NCI-H526 treated with DMSO at 0.1 percent for 48 hours (cell line): ENCODE data around the gene MAP7.
"Not testable (repeated sequence)": the region's sequence is repeated elsewhere in the genome, so short reads cannot be mapped to it uniquely, and the experiment has no call there.

Source experiments
- DNase-seq: peaks from one replicate; lab custom pipeline; 2025; lab: John Stamatoyannopoulos, UW

The MAP7 gene

GRCh38 chr6:136550330-136551071 lies at the start of gene MAP7:
Gene MAP7, minus strand, starts transcription at chr6:136550422. Its CDS starts 14 bp downstream, at chr6:136550408.
- DNase-seq: peak; percentile 87

DNA sequence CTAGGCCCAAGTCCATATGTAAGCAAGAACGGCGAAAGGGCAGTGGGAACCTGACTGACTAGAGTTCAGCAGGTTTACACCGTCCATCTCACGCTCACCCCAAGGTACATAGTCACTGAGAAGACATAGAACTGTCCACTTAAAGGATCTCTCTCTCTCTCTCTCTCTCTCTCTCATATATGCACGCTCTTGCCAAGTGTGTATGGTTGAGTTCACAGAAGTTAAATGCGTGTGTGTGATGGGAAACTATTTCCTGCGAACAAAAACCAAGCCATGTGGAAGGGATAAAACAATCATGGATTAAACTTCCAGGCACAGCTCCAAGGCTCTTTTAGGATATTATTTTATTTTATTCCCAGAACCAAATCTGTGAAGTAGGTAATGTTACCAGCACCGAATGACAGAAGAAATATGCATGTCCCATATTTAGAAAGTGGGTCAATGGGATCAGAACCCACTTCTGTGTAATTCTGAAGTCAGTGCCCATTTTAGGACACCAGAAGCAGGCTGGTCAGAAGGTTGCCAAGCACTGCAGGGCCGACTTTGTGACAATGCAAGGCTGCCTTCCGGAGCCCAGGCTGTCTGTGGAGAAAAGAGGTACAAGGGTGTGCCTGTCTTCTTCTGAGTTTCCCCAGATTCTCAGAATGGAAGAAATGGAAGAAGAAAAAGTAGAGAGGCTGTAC lies 49.2 kb upstream of the MAP7 start:
- DNase-seq: no peak

DNA sequence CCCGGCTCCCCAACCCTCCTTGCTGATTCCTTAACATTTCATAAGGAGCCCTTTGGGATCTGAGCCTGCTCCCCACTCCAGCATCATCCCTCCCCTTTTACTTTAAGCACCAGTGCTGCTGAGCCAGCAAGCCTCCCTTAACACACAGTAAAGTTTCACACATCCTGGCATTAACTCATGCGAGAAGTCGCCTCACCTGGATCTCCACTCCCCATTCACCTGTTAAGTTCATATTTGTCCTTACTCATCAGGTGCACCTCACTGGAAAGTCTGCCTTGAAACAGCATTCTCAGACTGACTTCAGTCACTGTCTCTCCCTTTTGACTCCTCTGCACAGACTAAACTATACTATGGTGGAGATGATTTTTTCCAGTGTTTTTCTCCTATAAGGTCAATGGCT lies 47.8 kb upstream of the MAP7 start:
- DNase-seq: no peak

DNA sequence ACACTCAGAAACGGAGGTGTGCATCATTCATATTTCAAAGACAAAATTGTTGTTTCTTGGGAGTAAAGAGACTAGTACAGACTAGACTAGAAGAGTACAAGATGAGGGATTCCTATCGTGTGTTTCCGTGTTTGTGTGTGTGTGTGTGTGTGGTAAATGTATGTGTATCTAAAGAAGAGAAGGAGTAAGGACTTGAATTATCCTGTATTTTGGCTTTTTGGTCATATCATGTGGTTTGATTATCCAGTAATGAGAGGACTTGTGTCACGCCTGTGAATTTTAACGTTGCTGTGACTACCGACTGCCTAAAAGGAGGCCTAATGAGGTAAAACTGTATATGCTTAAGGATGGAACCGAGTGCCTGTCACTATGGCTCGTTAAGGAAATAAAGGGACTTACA lies 44.4 kb upstream of the MAP7 start:
- DNase-seq: no peak

DNA sequence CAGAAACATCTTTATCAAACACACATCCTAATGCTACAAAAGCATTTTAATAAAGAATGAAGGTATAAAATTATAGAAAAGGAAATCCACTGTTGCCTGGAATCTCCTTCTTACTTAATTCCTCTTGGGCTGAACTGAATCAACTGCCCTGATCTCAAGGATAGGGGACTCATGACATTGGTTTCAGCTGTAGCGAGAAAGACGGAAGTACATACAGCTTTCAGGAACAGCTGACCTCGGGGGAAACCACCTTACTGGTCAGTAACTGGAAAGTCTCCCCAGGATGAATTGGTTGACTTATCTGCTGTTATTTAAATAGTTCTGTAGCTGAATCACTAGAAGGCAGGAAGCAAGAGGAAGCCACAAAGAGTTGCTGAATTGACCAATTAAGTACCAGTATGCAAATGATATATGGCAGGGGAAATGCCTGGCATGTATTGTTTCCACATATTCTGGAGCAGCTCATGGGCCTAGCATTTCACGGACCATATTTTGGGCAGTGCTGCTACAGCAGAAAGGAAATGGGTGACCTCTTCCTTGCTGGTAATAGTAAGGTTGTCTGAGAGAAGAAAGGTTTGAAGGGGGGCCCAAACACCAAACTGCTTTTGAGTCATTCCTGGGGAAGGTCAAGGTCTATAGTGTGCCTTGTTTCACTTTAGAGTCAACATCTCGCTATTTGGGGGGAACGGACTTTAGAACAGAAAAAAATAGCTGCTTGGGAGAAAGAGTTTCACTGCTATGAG lies 43.7 kb upstream of the MAP7 start:
- no peak for DNase-seq

DNA sequence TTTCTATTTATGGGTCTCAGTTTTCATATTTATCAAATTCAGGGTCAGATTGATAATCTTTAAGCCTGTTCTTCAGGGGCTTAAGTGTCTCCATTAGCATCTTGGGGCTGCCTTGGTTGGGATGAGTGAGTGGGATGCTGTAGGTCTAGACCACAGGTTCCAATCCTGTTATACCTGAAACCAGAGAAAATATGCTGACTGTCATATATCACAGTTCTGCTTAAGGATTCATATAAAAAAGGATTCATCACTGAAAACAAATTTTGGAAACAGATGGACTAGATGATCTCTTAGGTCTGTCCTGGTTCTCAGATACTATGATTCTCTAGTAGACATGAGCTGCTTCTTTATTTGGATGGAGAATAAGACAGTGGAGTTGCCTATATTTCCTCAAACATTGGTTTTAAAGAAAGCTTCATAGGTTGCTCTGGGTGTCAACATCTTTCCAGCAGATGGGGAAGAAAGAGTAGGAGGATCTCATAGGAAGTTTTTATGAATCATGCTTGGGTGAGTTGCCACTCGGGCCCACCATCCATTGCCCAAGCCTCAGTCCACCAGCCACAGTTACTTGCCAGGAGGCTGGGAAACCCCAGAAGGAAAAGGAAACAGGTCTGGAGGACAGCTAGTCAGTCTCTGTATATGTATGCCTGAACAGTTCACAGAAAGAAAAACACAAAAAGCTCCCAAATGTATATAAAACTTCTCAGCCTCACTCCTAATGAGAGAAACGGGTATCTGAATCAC lies 42.9 kb upstream of the MAP7 start:
- no peak for DNase-seq

- DNase-seq: no peak
Observed at GRCh38 chr6:136591617-136592016, 41.4 kb upstream of the MAP7 start.

- DNase-seq: not testable (repeated sequence)
Observed at GRCh38 chr6:136590846-136591245, 40.6 kb upstream of the MAP7 start.

- DNase-seq: no peak
Observed at GRCh38 chr6:136587527-136587926, 37.3 kb upstream of the MAP7 start.

- DNase-seq: no peak
Observed at GRCh38 chr6:136586295-136586694, 36.1 kb upstream of the MAP7 start.

DNA sequence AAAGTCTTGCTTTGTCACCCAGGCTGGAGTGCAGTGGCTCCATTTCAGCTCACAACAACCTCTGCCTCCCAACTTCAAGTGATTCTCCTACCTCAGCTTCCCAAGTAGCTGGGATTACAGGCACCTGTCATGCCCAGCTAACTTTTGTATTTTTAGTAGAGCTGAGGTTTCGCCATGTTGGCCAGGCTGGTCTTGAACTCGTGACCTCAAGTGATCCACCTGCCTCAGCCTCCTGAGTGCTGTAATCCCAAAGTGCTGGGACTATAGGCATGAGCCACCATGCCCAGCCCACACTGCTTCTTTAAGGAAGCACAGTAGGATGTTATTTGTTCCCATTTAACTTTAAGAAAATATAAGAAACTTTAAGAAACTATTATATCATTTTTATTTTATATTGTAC lies 35.3 kb upstream of the MAP7 start:
- DNase-seq: not testable (repeated sequence)

GRCh38 chr6:136584290-136584689 lies 34.1 kb upstream of the MAP7 start:
- not testable (repeated sequence) for DNase-seq

GRCh38 chr6:136582711-136583471 lies 32.7 kb upstream of the MAP7 start:
- no peak for DNase-seq

GRCh38 chr6:136579800-136580199 lies 29.6 kb upstream of the MAP7 start:
- no peak for DNase-seq

- no peak for DNase-seq
Observed at GRCh38 chr6:136576821-136577220, 26.6 kb upstream of the MAP7 start.

GRCh38 chr6:136571496-136571895 lies 21.3 kb upstream of the MAP7 start:
- DNase-seq: no peak

GRCh38 chr6:136571065-136571464 lies 20.8 kb upstream of the MAP7 start:
- DNase-seq: no peak

GRCh38 chr6:136568129-136568528 lies 17.9 kb upstream of the MAP7 start:
- DNase-seq: no peak

- DNase-seq: no peak
Observed at GRCh38 chr6:136567688-136568087, 17.5 kb upstream of the MAP7 start.

DNA sequence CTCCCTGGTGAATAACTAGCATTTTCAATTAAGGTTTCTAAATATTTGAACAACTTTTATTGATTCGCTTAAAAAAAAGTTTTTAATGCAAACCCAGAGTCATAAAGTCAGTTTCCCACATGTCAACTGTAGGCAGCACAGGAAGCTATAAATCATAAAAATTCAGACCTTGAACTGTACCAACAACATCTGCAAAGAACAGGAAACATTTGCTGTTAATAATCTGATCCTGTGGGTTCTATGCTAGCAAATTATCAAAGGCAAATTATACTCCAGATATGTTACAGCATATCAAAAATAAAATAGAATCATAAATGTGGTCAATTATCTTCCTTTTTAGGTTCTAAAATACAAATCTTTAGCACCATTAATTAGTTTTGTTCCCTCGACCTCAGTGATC lies 16.6 kb upstream of the MAP7 start:
- DNase-seq: no peak

- no peak for DNase-seq
Observed at GRCh38 chr6:136566007-136566487, 15.8 kb upstream of the MAP7 start.
